WTC11 (cell line): ENCODE data around the gene KLHL1. TPM values are rescaled to one million over a fixed set of nuclear protein-coding genes. Genes with fewer than 3 reads are reported as not detected.

ENCODE experiments used
- ATAC-seq: fragments of 200-7000 bp; cut with Tn5 transposase; 2 replicates; pipeline ENCODE4 v1.10.0; 2021; ENCODE audit warnings: mild to moderate bottlenecking, moderate library complexity
- CTCF ChIA-PET: fragments of 300-600 bp; sonication (Branson Sonifier 250); formaldehyde crosslinking; loops from one replicate; lab custom pipeline; 2021; ENCODE audit warnings: antibody characterized with exemption; lab: Charles Lee
- POLR2A ChIA-PET: fragments of 350-600 bp; sonication (Branson Sonifier 250); formaldehyde crosslinking; loops from one replicate; lab custom pipeline; 2021; ENCODE audit warnings: antibody characterized with exemption; lab: Charles Lee
- DNase-seq: peaks from one replicate; pipeline ENCODE4 v3.0.0; 2021; ENCODE audit warnings: low spot score
- H3K27ac Mint-ChIP-seq: 2 replicates; pipeline ENCODE4 v1.8.0; 2021; ENCODE audit warnings: mixed read lengths
- H3K27me3 Mint-ChIP-seq: 2 replicates; pipeline ENCODE4 v1.8.0; 2021; ENCODE audit warnings: low read depth, mild to moderate bottlenecking, moderate library complexity, mixed read lengths
- H3K36me3 Mint-ChIP-seq: 2 replicates; pipeline ENCODE4 v1.8.0; 2021; ENCODE audit warnings: mixed read lengths
- H3K4me1 Mint-ChIP-seq: 2 replicates; pipeline ENCODE4 v1.8.0; 2022; ENCODE audit warnings: mixed read lengths
- H3K4me3 Mint-ChIP-seq: 2 replicates; pipeline ENCODE4 v1.8.0; 2021; ENCODE audit warnings: mild to moderate bottlenecking, moderate library complexity, mixed read lengths
- H3K9me3 Mint-ChIP-seq: 2 replicates; pipeline ENCODE4 v1.8.0; 2021; ENCODE audit warnings: mixed read lengths
- HMGA2 ChIP-seq: fragments of 250-450 bp; sonication (Bioruptor Pico); IDR thresholded peaks from 2 replicates; pipeline ENCODE4 v1.4.0; 2021; ENCODE audit warnings: mild to moderate bottlenecking, moderate library complexity
- JAZF1 ChIP-seq: fragments of 250-450 bp; sonication (Bioruptor Pico); IDR thresholded peaks from 2 replicates; pipeline ENCODE4 v1.9.0; 2021; ENCODE audit warnings: moderate library complexity, mild to moderate bottlenecking, inconsistent platforms
- MYBL2 ChIP-seq: sonication (generic); formaldehyde crosslinking; IDR thresholded peaks from 2 replicates; pipeline ENCODE4 v1.8.1; 2023; ENCODE audit warnings: mild to moderate bottlenecking, moderate library complexity, missing genetic modification reagents
- NFATC4 ChIP-seq: fragments of 250-450 bp; sonication (Bioruptor Pico); IDR thresholded peaks from 2 replicates; pipeline ENCODE4 v1.9.0; 2021; ENCODE audit warnings: mild to moderate bottlenecking
- NFE2L1 ChIP-seq: sonication (generic); formaldehyde crosslinking; IDR thresholded peaks from 2 replicates; pipeline ENCODE4 v1.8.1; 2023; ENCODE audit warnings: missing genetic modification reagents
- RORB ChIP-seq: fragments of 250-450 bp; sonication (Bioruptor Pico); IDR thresholded peaks from 2 replicates; pipeline ENCODE4 v1.9.0; 2021; ENCODE audit warnings: mild to moderate bottlenecking
- TEAD4 ChIP-seq: sonication (generic); formaldehyde crosslinking; IDR thresholded peaks from 2 replicates; pipeline ENCODE4 v1.8.0; 2022; ENCODE audit warnings: mild to moderate bottlenecking, missing genetic modification reagents
- ZBTB21 ChIP-seq: sonication (generic); formaldehyde crosslinking; IDR thresholded peaks from 2 replicates; pipeline ENCODE4 v1.8.1; 2023; ENCODE audit warnings: mild to moderate bottlenecking, missing genetic modification reagents, borderline replicate concordance
- ZNF423 ChIP-seq: fragments of 250-450 bp; sonication (Bioruptor Pico); IDR thresholded peaks from 2 replicates; pipeline ENCODE4 v2.1.2; 2022; ENCODE audit warnings: mild to moderate bottlenecking, moderate library complexity
- total RNA-seq: library from RNA; stranded (reverse); gene quantifications from 3 replicates; pipeline ENCODE4 v1.2.3, GENCODE V29; 2021
- TF ChIP-seq, protein P1 (sequence below): sonication (generic); formaldehyde crosslinking; conservative IDR thresholded peaks from 2 replicates; pipeline ENCODE4 v1.8.1; 2022; ENCODE audit warnings: mild to moderate bottlenecking, missing genetic modification reagents
- TF ChIP-seq, protein P2 (sequence below): fragments of 250-450 bp; sonication (Bioruptor Pico); IDR thresholded peaks from 2 replicates; pipeline ENCODE4 v1.9.0; 2021; ENCODE audit warnings: mild to moderate bottlenecking
- TF ChIP-seq, protein P3 (sequence below): sonication (generic); formaldehyde crosslinking; IDR thresholded peaks from 2 replicates; pipeline ENCODE4 v1.8.0; 2022; ENCODE audit warnings: mild to moderate bottlenecking, missing genetic modification reagents
- TF ChIP-seq, protein P4 (sequence below): fragments of 250-450 bp; sonication (Bioruptor Pico); IDR thresholded peaks from 2 replicates; pipeline ENCODE4 v1.8.0; 2021; ENCODE audit warnings: mild to moderate bottlenecking
- TF ChIP-seq, protein P5 (sequence below): fragments of 250-450 bp; sonication (Bioruptor Pico); IDR thresholded peaks from 2 replicates; pipeline ENCODE4 v2.1.2; 2022; ENCODE audit warnings: mild to moderate bottlenecking, moderate library complexity
- TF ChIP-seq, protein P6 (sequence below): sonication (generic); formaldehyde crosslinking; IDR thresholded peaks from 2 replicates; pipeline ENCODE4 v1.8.1; 2022; ENCODE audit warnings: missing genetic modification reagents, borderline replicate concordance
- TF ChIP-seq, protein P7 (sequence below): sonication (generic); formaldehyde crosslinking; IDR thresholded peaks from 2 replicates; pipeline ENCODE4 v1.8.0; 2022; ENCODE audit warnings: mild to moderate bottlenecking, missing genetic modification reagents

KLHL1 gene
- total RNA-seq, 1 experiment from 2014 or later = not detected

DNA sequence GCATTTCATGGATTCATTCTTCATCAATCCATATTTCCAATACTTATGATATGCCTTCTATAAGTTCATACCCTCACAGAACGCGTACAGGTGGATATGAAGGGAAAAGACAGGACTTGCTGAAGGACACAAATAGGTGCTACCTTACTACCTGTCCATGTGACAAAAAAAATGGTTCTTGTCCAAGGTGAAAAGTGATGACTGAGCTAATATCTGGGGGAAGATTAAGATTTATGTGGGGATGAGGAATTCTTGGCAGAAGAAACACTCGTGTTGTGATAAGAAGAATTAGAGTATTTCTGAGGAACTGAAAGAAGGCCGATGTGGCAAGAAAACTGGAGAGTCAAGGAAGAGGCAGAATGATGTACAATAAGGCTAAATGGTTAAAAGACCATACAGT, 357.0 kb downstream of the KLHL1 start:
- ATAC-seq = no peak
- H3K27ac Mint-ChIP-seq = no peak overlapping the region
- no peaks in the 10 kb centered on the region for H3K4me1 Mint-ChIP-seq
- TF ChIP-seq, protein P1, sequence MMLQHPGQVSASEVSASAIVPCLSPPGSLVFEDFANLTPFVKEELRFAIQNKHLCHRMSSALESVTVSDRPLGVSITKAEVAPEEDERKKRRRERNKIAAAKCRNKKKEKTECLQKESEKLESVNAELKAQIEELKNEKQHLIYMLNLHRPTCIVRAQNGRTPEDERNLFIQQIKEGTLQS (CRISPR knock-in tag) = no peak
- TF ChIP-seq, protein P2, sequence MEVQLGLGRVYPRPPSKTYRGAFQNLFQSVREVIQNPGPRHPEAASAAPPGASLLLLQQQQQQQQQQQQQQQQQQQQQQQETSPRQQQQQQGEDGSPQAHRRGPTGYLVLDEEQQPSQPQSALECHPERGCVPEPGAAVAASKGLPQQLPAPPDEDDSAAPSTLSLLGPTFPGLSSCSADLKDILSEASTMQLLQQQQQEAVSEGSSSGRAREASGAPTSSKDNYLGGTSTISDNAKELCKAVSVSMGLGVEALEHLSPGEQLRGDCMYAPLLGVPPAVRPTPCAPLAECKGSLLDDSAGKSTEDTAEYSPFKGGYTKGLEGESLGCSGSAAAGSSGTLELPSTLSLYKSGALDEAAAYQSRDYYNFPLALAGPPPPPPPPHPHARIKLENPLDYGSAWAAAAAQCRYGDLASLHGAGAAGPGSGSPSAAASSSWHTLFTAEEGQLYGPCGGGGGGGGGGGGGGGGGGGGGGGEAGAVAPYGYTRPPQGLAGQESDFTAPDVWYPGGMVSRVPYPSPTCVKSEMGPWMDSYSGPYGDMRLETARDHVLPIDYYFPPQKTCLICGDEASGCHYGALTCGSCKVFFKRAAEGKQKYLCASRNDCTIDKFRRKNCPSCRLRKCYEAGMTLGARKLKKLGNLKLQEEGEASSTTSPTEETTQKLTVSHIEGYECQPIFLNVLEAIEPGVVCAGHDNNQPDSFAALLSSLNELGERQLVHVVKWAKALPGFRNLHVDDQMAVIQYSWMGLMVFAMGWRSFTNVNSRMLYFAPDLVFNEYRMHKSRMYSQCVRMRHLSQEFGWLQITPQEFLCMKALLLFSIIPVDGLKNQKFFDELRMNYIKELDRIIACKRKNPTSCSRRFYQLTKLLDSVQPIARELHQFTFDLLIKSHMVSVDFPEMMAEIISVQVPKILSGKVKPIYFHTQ (CRISPR knock-in tag) = no peak
- TF ChIP-seq, protein P3, sequence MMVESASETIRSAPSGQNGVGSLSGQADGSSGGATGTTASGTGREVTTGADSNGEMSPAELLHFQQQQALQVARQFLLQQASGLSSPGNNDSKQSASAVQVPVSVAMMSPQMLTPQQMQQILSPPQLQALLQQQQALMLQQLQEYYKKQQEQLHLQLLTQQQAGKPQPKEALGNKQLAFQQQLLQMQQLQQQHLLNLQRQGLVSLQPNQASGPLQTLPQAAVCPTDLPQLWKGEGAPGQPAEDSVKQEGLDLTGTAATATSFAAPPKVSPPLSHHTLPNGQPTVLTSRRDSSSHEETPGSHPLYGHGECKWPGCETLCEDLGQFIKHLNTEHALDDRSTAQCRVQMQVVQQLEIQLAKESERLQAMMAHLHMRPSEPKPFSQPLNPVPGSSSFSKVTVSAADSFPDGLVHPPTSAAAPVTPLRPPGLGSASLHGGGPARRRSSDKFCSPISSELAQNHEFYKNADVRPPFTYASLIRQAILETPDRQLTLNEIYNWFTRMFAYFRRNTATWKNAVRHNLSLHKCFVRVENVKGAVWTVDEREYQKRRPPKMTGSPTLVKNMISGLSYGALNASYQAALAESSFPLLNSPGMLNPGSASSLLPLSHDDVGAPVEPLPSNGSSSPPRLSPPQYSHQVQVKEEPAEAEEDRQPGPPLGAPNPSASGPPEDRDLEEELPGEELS (CRISPR knock-in tag) = no peak
- TF ChIP-seq HMGA2 (CRISPR knock-in tag) (no peak), MYBL2 (CRISPR knock-in tag) (no peak), RORB (no peak), ZBTB21 (no peak), ZNF423 (CRISPR knock-in tag) (no peak), JAZF1 (no peak), TEAD4 (CRISPR knock-in tag) (no peak), NFATC4 (CRISPR knock-in tag) (no peak), NFE2L1 (CRISPR knock-in tag) (no peak)
- TF ChIP-seq, protein P4, sequence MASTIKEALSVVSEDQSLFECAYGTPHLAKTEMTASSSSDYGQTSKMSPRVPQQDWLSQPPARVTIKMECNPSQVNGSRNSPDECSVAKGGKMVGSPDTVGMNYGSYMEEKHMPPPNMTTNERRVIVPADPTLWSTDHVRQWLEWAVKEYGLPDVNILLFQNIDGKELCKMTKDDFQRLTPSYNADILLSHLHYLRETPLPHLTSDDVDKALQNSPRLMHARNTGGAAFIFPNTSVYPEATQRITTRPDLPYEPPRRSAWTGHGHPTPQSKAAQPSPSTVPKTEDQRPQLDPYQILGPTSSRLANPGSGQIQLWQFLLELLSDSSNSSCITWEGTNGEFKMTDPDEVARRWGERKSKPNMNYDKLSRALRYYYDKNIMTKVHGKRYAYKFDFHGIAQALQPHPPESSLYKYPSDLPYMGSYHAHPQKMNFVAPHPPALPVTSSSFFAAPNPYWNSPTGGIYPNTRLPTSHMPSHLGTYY = no peak
- TF ChIP-seq, protein P5, sequence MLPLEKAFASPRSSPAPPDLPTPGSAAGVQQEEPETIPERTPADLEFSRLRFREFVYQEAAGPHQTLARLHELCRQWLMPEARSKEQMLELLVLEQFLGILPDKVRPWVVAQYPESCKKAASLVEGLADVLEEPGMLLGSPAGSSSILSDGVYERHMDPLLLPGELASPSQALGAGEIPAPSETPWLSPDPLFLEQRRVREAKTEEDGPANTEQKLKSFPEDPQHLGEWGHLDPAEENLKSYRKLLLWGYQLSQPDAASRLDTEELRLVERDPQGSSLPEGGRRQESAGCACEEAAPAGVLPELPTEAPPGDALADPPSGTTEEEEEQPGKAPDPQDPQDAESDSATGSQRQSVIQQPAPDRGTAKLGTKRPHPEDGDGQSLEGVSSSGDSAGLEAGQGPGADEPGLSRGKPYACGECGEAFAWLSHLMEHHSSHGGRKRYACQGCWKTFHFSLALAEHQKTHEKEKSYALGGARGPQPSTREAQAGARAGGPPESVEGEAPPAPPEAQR (CRISPR knock-in tag) = no peak
- TF ChIP-seq, protein P6, sequence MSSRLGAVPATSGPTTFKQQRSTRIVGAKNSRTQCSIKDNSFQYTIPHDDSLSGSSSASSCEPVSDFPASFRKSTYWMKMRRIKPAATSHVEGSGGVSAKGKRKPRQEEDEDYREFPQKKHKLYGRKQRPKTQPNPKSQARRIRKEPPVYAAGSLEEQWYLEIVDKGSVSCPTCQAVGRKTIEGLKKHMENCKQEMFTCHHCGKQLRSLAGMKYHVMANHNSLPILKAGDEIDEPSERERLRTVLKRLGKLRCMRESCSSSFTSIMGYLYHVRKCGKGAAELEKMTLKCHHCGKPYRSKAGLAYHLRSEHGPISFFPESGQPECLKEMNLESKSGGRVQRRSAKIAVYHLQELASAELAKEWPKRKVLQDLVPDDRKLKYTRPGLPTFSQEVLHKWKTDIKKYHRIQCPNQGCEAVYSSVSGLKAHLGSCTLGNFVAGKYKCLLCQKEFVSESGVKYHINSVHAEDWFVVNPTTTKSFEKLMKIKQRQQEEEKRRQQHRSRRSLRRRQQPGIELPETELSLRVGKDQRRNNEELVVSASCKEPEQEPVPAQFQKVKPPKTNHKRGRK (CRISPR knock-in tag) = no peak
- TF ChIP-seq, protein P7, sequence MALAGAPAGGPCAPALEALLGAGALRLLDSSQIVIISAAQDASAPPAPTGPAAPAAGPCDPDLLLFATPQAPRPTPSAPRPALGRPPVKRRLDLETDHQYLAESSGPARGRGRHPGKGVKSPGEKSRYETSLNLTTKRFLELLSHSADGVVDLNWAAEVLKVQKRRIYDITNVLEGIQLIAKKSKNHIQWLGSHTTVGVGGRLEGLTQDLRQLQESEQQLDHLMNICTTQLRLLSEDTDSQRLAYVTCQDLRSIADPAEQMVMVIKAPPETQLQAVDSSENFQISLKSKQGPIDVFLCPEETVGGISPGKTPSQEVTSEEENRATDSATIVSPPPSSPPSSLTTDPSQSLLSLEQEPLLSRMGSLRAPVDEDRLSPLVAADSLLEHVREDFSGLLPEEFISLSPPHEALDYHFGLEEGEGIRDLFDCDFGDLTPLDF = no peak
- ChIA-PET CTCF (no interaction called here), POLR2A (no interaction called here)
- H3K4me3 Mint-ChIP-seq = no peak overlapping the region
- H3K9me3 Mint-ChIP-seq = no peaks in the 10 kb centered on the region
- no peaks in the 10 kb centered on the region for H3K36me3 Mint-ChIP-seq
- no peaks in the 10 kb centered on the region for H3K27me3 Mint-ChIP-seq
- DNase-seq = no peak
